ENCODE results near the gene SH3BP5.

Gene SH3BP5

GRCh38 chr3:15327941-15328340 lies 4.4 kb downstream of the SH3BP5 start:
- POLR2A ChIA-PET (ENCODE audit: low non-redundant PET) = no interaction called here
- H3K27ac ChIP-seq = no peak overlapping the region
- no peak for DNase-seq (ENCODE audit: low spot score)
- CTCF ChIA-PET = interaction anchor here (0.7 kb wide), 1 partner anchor 61 kb away, joined by 3 read pairs; no protein-coding TSS in a partner anchor
- TF ChIP-seq CTCF (conservative IDR thresholded peaks at IDR 0.05; ENCODE audit: low read depth) = no peak

- POLR2A ChIA-PET (ENCODE audit: low non-redundant PET) = no interaction called here
- TF ChIP-seq CTCF (conservative IDR thresholded peaks at IDR 0.05; ENCODE audit: low read depth) = no peak
- H3K27ac ChIP-seq = no peak overlapping the region
- CTCF ChIA-PET = no interaction called here
- DNase-seq (ENCODE audit: low spot score) = no peak
Measured at GRCh38 chr3:15326673-15327072, 5.7 kb downstream of the SH3BP5 start.

- ChIA-PET POLR2A (ENCODE audit: low non-redundant PET) (no interaction called here), CTCF (no interaction called here)
- H3K27ac ChIP-seq = no peak overlapping the region
Measured at GRCh38 chr3:15326037-15326436, 6.3 kb downstream of the SH3BP5 start.

GRCh38 chr3:15325228-15325627 lies 7.2 kb downstream of the SH3BP5 start:
- TF ChIP-seq CTCF (conservative IDR thresholded peaks at IDR 0.05; ENCODE audit: low read depth) = no peak
- CTCF ChIA-PET = no interaction called here
- peak overlapping the region; percentile 41 for H3K27ac ChIP-seq
- POLR2A ChIA-PET (ENCODE audit: low non-redundant PET) = no interaction called here
- no peak for DNase-seq (ENCODE audit: low spot score)

More at GRCh38 chr3:15326037-15326436, 6.3 kb downstream of the SH3BP5 start:
- no peak for DNase-seq (ENCODE audit: low spot score)
- TF ChIP-seq CTCF (conservative IDR thresholded peaks at IDR 0.05; ENCODE audit: low read depth) = no peak

- ChIA-PET POLR2A (ENCODE audit: low non-redundant PET) (no interaction called here), CTCF (no interaction called here)
- TF ChIP-seq CTCF (conservative IDR thresholded peaks at IDR 0.05; ENCODE audit: low read depth) = no peak
- H3K27ac ChIP-seq = no peak overlapping the region
- no peak for DNase-seq (ENCODE audit: low spot score)
Measured at GRCh38 chr3:15324379-15324808, 8.0 kb downstream of the SH3BP5 start.

GRCh38 chr3:15323063-15323462 lies 9.3 kb downstream of the SH3BP5 start:
- ChIA-PET POLR2A (ENCODE audit: low non-redundant PET) (no interaction called here), CTCF (no interaction called here)
- no peak for TF ChIP-seq CTCF (conservative IDR thresholded peaks at IDR 0.05; ENCODE audit: low read depth)
- H3K27ac ChIP-seq = no peak overlapping the region
- no peak for DNase-seq (ENCODE audit: low spot score)

GRCh38 chr3:15321349-15321748 lies 11.0 kb downstream of the SH3BP5 start:
- CTCF ChIA-PET = no interaction called here
- no peak for DNase-seq (ENCODE audit: low spot score)
- no peak overlapping the region for H3K27ac ChIP-seq
- TF ChIP-seq CTCF (conservative IDR thresholded peaks at IDR 0.05; ENCODE audit: low read depth) = no peak
- POLR2A ChIA-PET (ENCODE audit: low non-redundant PET) = no interaction called here
